HepG2 (cell line): ENCODE results near the gene CHKA. TPM values are rescaled to one million over a fixed set of nuclear protein-coding genes. Genes with fewer than 3 reads are reported as not detected.

Experiments used
- ATAC-seq: fragments of 200-7000 bp; cut with Tn5 transposase; 3 replicates; pipeline ENCODE4 v1.9.1; 2020; ENCODE audit warnings: mild to moderate bottlenecking, moderate library complexity
- BruUV-seq: library from RNA; stranded (reverse); fragments of 400-500 nt; replicated peaks from 2 replicates; lab custom pipeline; 2021; lab: Mats Ljungman, UMichigan
- CTCF ChIA-PET: fragments of 300-600 bp; formaldehyde crosslinking; extraction: SDS; loops from one replicate; lab custom pipeline; 2021; ENCODE audit warnings: low total read pairs, inconsistent platforms, low intra/inter-chr PET ratio; lab: Yijun Ruan, JAX
- POLR2A ChIA-PET: fragments of 350-600 bp; sonication (Branson Sonifier 250); formaldehyde crosslinking; loops from one replicate; lab custom pipeline; 2020; ENCODE audit warnings: antibody characterized with exemption, inconsistent platforms; lab: Yijun Ruan, JAX
- DNase-seq: peaks from one replicate; pipeline ENCODE4 v3.0.0-alpha.2; 2015; ENCODE audit warnings: low spot score
- FAIRE-seq: peaks from 3 replicates; lab custom pipeline; 2011; peaks lifted over from hg19 to GRCh38; lab: Jason Lieb, UNC
- H2AFZ ChIP-seq: one replicate; pipeline ENCODE4 v1.6.1; 2011; ENCODE audit warnings: low read length, inconsistent platforms
- H3K27ac ChIP-seq: fragments of 300-600 bp; 3 replicates; pipeline ENCODE4 v1.8.0; 2011; ENCODE audit warnings: mixed run types, mild to moderate bottlenecking, mixed read lengths, low read length, inconsistent platforms; ENCODE audit not compliant: insufficient read depth; ENCODE audit errors: extremely low read length
- H3K27me3 ChIP-seq, 2 experiments: fragments of 200-600 bp in 1 of 2; 2 replicates in 1 of 2; 3 replicates in 1 of 2; pipeline versions ENCODE4 v1.6.0 to v1.8.0; 2011; ENCODE audit warnings: low read length in 2 of 2, mild to moderate bottlenecking in 2 of 2, moderate library complexity in 2 of 2, inconsistent platforms in 1 of 2; ENCODE audit not compliant: insufficient read depth in 2 of 2, control insufficient read depth in 1 of 2
- H3K36me3 ChIP-seq, 2 experiments: fragments of 200-600 bp in 1 of 2; replicated peaks in 1 of 2; 2 replicates in 1 of 2; 3 replicates in 1 of 2; pipeline versions ENCODE4 v1.5.1 to v1.8.0; 2011; ENCODE audit warnings: low read length in 2 of 2, inconsistent platforms in 1 of 2; ENCODE audit not compliant: insufficient read depth in 2 of 2, control insufficient read depth in 1 of 2
- H3K4me1 ChIP-seq: 2 replicates; pipeline ENCODE4 v1.5.1; 2012; ENCODE audit warnings: low read length, inconsistent platforms; ENCODE audit not compliant: insufficient read depth
- H3K4me2 ChIP-seq: 2 replicates; pipeline ENCODE4 v1.6.0; 2011; ENCODE audit warnings: low read depth, low read length, inconsistent platforms
- H3K4me3 ChIP-seq, 3 experiments: fragments of 200-600 bp in 1 of 3; sonication (generic), shearing (Covaris generic) in 1 of 3; replicated peaks in 1 of 3; 2 replicates each; pipeline ENCODE4 v1.5.1; 2011 to 2016; ENCODE audit warnings: low read length in 3 of 3, inconsistent platforms in 2 of 3, low read depth in 2 of 3, mild to moderate bottlenecking in 2 of 3, control low read depth in 1 of 3, mixed read lengths in 1 of 3; ENCODE audit not compliant: insufficient read depth in 1 of 3
- H3K79me2 ChIP-seq: one replicate; pipeline ENCODE4 v1.6.1; 2011; ENCODE audit warnings: low read length, inconsistent platforms; ENCODE audit not compliant: insufficient read depth
- H3K9ac ChIP-seq: 2 replicates; pipeline ENCODE4 v1.6.0; 2011; ENCODE audit warnings: mild to moderate bottlenecking, low read depth, low read length, inconsistent platforms; ENCODE audit not compliant: insufficient read depth
- H3K9me3 ChIP-seq: 2 replicates; pipeline ENCODE4 v1.5.1; 2012; ENCODE audit warnings: mild to moderate bottlenecking, low read length
- H4K20me1 ChIP-seq: 2 replicates; pipeline ENCODE4 v1.6.0; 2011; ENCODE audit warnings: inconsistent platforms, mild to moderate bottlenecking, low read length, moderate library complexity; ENCODE audit not compliant: insufficient read depth
- ATF5 ChIP-seq: sonication (generic); formaldehyde crosslinking; IDR thresholded peaks from 2 replicates; pipeline ENCODE4 v1.4.0; 2020; ENCODE audit warnings: mild to moderate bottlenecking, low read depth, missing genetic modification reagents
- CC2D1A ChIP-seq: sonication (generic); formaldehyde crosslinking; IDR thresholded peaks from 2 replicates; pipeline ENCODE4 v1.8.1; 2023; ENCODE audit warnings: mild to moderate bottlenecking, missing genetic modification reagents
- DPF2 ChIP-seq: sonication (generic); formaldehyde crosslinking; IDR thresholded peaks from 2 replicates; pipeline ENCODE4 v1.4.0; 2020; ENCODE audit warnings: mild to moderate bottlenecking, low read depth, missing genetic modification reagents, borderline replicate concordance
- ETV5 ChIP-seq: IDR thresholded peaks from 2 replicates; pipeline ENCODE4 v1.6.1; 2018; ENCODE audit warnings: missing biosample characterization, missing genetic modification reagents, inconsistent platforms, borderline replicate concordance
- FOXO1 ChIP-seq: sonication (generic); formaldehyde crosslinking; IDR thresholded peaks from 2 replicates; pipeline ENCODE4 v1.4.0; 2020; ENCODE audit warnings: missing genetic modification reagents
- FUBP1 ChIP-seq: sonication (generic); formaldehyde crosslinking; IDR thresholded peaks from 2 replicates; pipeline ENCODE4 v1.5.1; 2020; ENCODE audit warnings: missing genetic modification reagents, mild to moderate bottlenecking, borderline replicate concordance
- HOXA5 ChIP-seq: sonication (generic); formaldehyde crosslinking; IDR thresholded peaks from 2 replicates; pipeline ENCODE4 v1.4.0; 2020; ENCODE audit warnings: missing genetic modification reagents
- MAFK ChIP-seq, 2 experiments: IDR thresholded peaks in 1 of 2; conservative IDR thresholded peaks in 1 of 2; 2 replicates each; pipeline ENCODE4 v1.6.1; 2011; ENCODE audit warnings: improper control_type of control experiment in 2 of 2, low read length in 2 of 2
- NFIC ChIP-seq: IDR thresholded peaks from 2 replicates; pipeline ENCODE4 v1.6.1; 2012; ENCODE audit warnings: mild to moderate bottlenecking, low read length, inconsistent platforms
- SMAD9 ChIP-seq: sonication (generic); formaldehyde crosslinking; IDR thresholded peaks from 2 replicates; pipeline ENCODE4 v1.5.1; 2020; ENCODE audit warnings: mild to moderate bottlenecking, missing genetic modification reagents
- SOX13 ChIP-seq, 3 experiments: fragments of 450-650 bp in 1 of 3; sonication (generic) in 1 of 3; formaldehyde crosslinking in 1 of 3; IDR thresholded peaks in 2 of 3; conservative IDR thresholded peaks in 1 of 3; 2 replicates each; pipeline versions ENCODE4 v1.5.0 to v1.6.1; 2016 to 2020; ENCODE audit warnings: antibody characterized with exemption in 1 of 3, mild to moderate bottlenecking in 1 of 3, missing compliant biosample characterization in 1 of 3, missing genetic modification reagents in 1 of 3, moderate library complexity in 1 of 3
- SUZ12 ChIP-seq: fragments of 150-350 bp; IDR thresholded peaks from 2 replicates; pipeline ENCODE4 v1.6.1; 2014; ENCODE audit warnings: low read depth, low read length
- ZBTB26 ChIP-seq: IDR thresholded peaks from 2 replicates; pipeline ENCODE4 v1.6.1; 2016; ENCODE audit warnings: missing compliant biosample characterization, missing genetic modification reagents, borderline replicate concordance
- ZMYM4 ChIP-seq: sonication (generic); formaldehyde crosslinking; IDR thresholded peaks from 2 replicates; pipeline ENCODE4 v1.8.1; 2023; ENCODE audit warnings: mild to moderate bottlenecking, missing genetic modification reagents
- ZNF225 ChIP-seq: sonication (generic); formaldehyde crosslinking; IDR thresholded peaks from 2 replicates; pipeline ENCODE4 v1.4.0; 2020; ENCODE audit warnings: mild to moderate bottlenecking, missing genetic modification reagents
- ZNF230 ChIP-seq: sonication (generic); formaldehyde crosslinking; IDR thresholded peaks from 2 replicates; pipeline ENCODE4 v1.4.0; 2020; ENCODE audit warnings: mild to moderate bottlenecking, missing genetic modification reagents
- ZNF549 ChIP-seq: sonication (generic); formaldehyde crosslinking; IDR thresholded peaks from 2 replicates; pipeline ENCODE4 v1.5.0; 2020; ENCODE audit warnings: missing genetic modification reagents
- ZSCAN25 ChIP-seq: sonication (generic); formaldehyde crosslinking; IDR thresholded peaks from 2 replicates; pipeline ENCODE4 v1.8.0; 2022; ENCODE audit warnings: mild to moderate bottlenecking, missing genetic modification reagents
- WGBS: methylation state at CpG from one replicate; pipeline ENCODE4 v1.1.6; 2017; ENCODE audit warnings: low lambda C conversion rate; 5-methylcytosine and 5-hydroxymethylcytosine counted together
- in situ Hi-C: cut with HindIII; loops from 2 replicates; pipeline ENCODE4 v1.10.0; 2017; ENCODE audit warnings: low pct_unique_long_range_greater_than_20kb; ENCODE audit not compliant: extremely low pct_ligation_motif_present
- intact Hi-C: fragments of 100-400 bp; cut with micrococcal nuclease; formaldehyde crosslinking; loops from one replicate; pipeline ENCODE4 v1.10.0; 2022; ENCODE audit not compliant: unreplicated experiment
- polyA plus RNA-seq, 8 experiments: library from polyadenylated mRNA; depleted of rRNA in 3 of 8; stranded (reverse) in 7 of 8; unstranded in 1 of 8; fragments of >200 nt; fragmentation: Illumina TruSeq in 4 of 8; extraction: Trizol in 4 of 8; gene quantifications; 2 replicates each; pipeline versions ENCODE4 v1.2.1 to v1.2.3, GENCODE V29; 2011 to 2016; ENCODE audit warnings: low read depth in 4 of 8, missing spikeins in 1 of 8, mixed read lengths in 1 of 8; ENCODE audit not compliant: insufficient read depth in 1 of 8
- total RNA-seq, 5 experiments: library from RNA; depleted of rRNA; stranded (reverse); fragments of >200 nt; fragmentation: Illumina TruSeq; extraction: Trizol; gene quantifications; 2 replicates each; pipeline ENCODE4 v1.2.3, GENCODE V29; 2016; ENCODE audit warnings: low read depth in 1 of 5
- TF ChIP-seq, protein P1 (sequence below): sonication (generic); formaldehyde crosslinking; IDR thresholded peaks from 2 replicates; pipeline ENCODE4 v1.5.1; 2020; ENCODE audit warnings: mild to moderate bottlenecking, missing genetic modification reagents

CHKA gene
- total and polyA plus RNA-seq, 2 of the 13 experiments (the other 11 are each of a cell fraction or from before 2014, with no cell fraction given), result 71.6 to 92.7 TPM

DNA sequence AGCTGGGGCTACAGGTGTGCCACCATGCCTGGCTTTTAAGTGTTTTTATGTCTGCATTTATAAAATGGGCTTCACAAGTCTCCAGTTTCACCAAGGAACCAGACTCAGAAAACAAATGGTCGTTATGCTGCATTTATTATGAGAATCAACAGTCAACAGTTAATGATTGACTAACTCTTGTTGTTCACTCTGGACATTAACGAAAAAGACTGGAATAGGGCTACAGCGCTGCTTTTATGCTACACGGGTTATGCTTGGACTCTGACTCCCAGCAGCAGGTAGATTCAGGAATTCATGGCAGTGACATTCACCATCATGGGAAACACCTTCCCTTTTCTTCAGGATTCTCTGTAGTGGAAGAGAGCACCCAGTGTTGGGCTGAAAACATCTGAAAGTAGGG is 44.4 kb upstream of the CHKA start:
- no peak for FAIRE-seq
- TF ChIP-seq, protein P1, sequence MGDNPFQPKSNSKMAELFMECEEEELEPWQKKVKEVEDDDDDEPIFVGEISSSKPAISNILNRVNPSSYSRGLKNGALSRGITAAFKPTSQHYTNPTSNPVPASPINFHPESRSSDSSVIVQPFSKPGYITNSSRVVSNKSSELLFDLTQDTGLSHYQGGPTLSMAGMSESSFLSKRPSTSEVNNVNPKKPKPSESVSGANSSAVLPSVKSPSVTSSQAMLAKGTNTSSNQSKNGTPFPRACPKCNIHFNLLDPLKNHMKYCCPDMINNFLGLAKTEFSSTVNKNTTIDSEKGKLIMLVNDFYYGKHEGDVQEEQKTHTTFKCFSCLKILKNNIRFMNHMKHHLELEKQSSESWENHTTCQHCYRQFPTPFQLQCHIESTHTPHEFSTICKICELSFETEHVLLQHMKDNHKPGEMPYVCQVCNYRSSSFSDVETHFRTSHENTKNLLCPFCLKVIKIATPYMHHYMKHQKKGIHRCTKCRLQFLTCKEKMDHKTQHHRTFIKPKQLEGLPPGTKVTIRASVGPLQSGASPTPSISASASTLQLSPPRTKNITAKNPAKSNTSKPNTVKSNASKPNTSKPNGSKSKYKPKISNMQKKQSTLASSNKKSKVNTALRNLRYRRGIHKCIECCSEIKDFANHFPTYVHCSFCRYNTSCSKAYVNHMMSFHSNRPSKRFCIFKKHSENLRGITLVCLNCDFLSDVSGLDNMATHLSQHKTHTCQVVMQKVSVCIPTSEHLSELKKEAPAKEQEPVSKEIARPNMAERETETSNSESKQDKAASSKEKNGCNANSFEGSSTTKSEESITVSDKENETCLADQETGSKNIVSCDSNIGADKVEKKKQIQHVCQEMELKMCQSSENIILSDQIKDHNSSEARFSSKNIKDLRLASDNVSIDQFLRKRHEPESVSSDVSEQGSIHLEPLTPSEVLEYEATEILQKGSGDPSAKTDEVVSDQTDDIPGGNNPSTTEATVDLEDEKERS, result no peak
- TF ChIP-seq ZNF549 (CRISPR knock-in tag) (no peak), ZBTB26 (CRISPR knock-in tag) (no peak), HOXA5 (CRISPR knock-in tag) (no peak), SOX13 (IDR thresholded peaks at IDR 0.05) (no peak), SOX13 (CRISPR knock-in tag; conservative IDR thresholded peaks at IDR 0.05 in 1 of 2, IDR thresholded peaks at IDR 0.05 in 1 of 2) (no peak), SUZ12 (no peak), ZNF225 (no peak), DPF2 (CRISPR knock-in tag) (no peak), CC2D1A (CRISPR knock-in tag) (no peak), SMAD9 (CRISPR knock-in tag) (no peak), ETV5 (no peak), FUBP1 (CRISPR knock-in tag) (no peak), FOXO1 (CRISPR knock-in tag) (no peak), ZSCAN25 (CRISPR knock-in tag) (no peak), NFIC (no peak), ATF5 (no peak), MAFK (conservative IDR thresholded peaks at IDR 0.05 in 1 of 2, IDR thresholded peaks at IDR 0.05 in 1 of 2; ENCODE audit: low read length in 2 of 2) (no peak), ZMYM4 (CRISPR knock-in tag) (no peak), ZNF230 (CRISPR knock-in tag) (no peak)

More for the DNA sequence above, 44.4 kb upstream of the CHKA start:
- Histone ChIP-seq H3K4me1 (peaks cover 9% of the 10 kb centered on the region; the same call in 1 of the 2 replicates), H3K4me2 (no peak overlapping the region), H3K36me3 (peaks cover 23 to 51% of the 10 kb centered on the region in 2 experiments), H3K27ac (no peak overlapping the region), H3K79me2 (no peaks in the 10 kb centered on the region), H3K9me3 (no peaks in the 10 kb centered on the region), H3K9ac (no peak overlapping the region), H4K20me1 (no peaks in the 10 kb centered on the region), H3K27me3 (no peaks in the 10 kb centered on the region), H2AFZ (no peak overlapping the region), H3K4me3 (no peak overlapping the region)
- WGBS, result 77% methylated on average over 4 of the region's 4 CpGs
- ChIA-PET POLR2A (interaction anchor here (1.0 kb wide), 1 partner anchor 66 kb away, joined by 3 read pairs; no protein-coding TSS in a partner anchor), CTCF (no interaction called here)
- DNase-seq (no peak), ATAC-seq (no peak)
- intact Hi-C loops, result no loop called here
- in situ Hi-C loops, result no loop called here
- BruUV-seq, result no TSS peak
